GM19351 (cell line): ENCODE data around the gene SCG5.

Source experiments
- ATAC-seq: cut with Tn5 transposase; IDR thresholded peaks from one replicate; pipeline ENCODE4 v1.9.1; 2021; ENCODE audit warnings: mild to moderate bottlenecking, moderate library complexity; ENCODE audit not compliant: unreplicated experiment

SCG5 gene

GRCh38 chr15:32657941-32658340 lies 16.4 kb downstream of the SCG5 start:
- ATAC-seq, result no peak

GRCh38 chr15:32659340-32660155 lies 18.0 kb downstream of the SCG5 start:
- ATAC-seq, result no peak

GRCh38 chr15:32663671-32664070 lies 22.2 kb downstream of the SCG5 start:
- no peak for ATAC-seq

- no peak for ATAC-seq
Measured at GRCh38 chr15:32664796-32665195, 23.3 kb downstream of the SCG5 start.

GRCh38 chr15:32667321-32667720 lies 25.8 kb downstream of the SCG5 start:
- no peak for ATAC-seq

- ATAC-seq, result no peak
Measured at GRCh38 chr15:32668942-32669341, 27.4 kb downstream of the SCG5 start.

GRCh38 chr15:32669896-32670611 lies 28.5 kb downstream of the SCG5 start:
- ATAC-seq, result no peak

- no peak for ATAC-seq
Measured at GRCh38 chr15:32670623-32671022, 29.1 kb downstream of the SCG5 start.

GRCh38 chr15:32671339-32672325 lies 30.1 kb downstream of the SCG5 start:
- ATAC-seq, result no peak

- no peak for ATAC-seq
Measured at GRCh38 chr15:32674681-32675080, 33.2 kb downstream of the SCG5 start.

- ATAC-seq, result no peak
Measured at GRCh38 chr15:32675466-32675865, 34.0 kb downstream of the SCG5 start.

GRCh38 chr15:32676169-32676568 lies 34.7 kb downstream of the SCG5 start:
- ATAC-seq, result no peak

GRCh38 chr15:32677238-32677750 lies 35.8 kb downstream of the SCG5 start:
- no peak for ATAC-seq

- no peak for ATAC-seq
Measured at GRCh38 chr15:32679298-32679690, 37.8 kb downstream of the SCG5 start.

- no peak for ATAC-seq
Measured at GRCh38 chr15:32682569-32682968, 41.1 kb downstream of the SCG5 start.

GRCh38 chr15:32682977-32683630 lies 41.6 kb downstream of the SCG5 start:
- no peak for ATAC-seq

GRCh38 chr15:32683906-32684584 lies 42.5 kb downstream of the SCG5 start:
- no peak for ATAC-seq

GRCh38 chr15:32685576-32685975 lies 44.1 kb downstream of the SCG5 start:
- ATAC-seq, result no peak

- ATAC-seq, result no peak
Measured at GRCh38 chr15:32687556-32687955, 46.0 kb downstream of the SCG5 start.

GRCh38 chr15:32688151-32688639 lies 46.7 kb downstream of the SCG5 start:
- ATAC-seq, result no peak
